Omental fat pad (tissue), 4 donors: Measurements from ENCODE around the gene DENND4B. TPM values are rescaled to one million over a fixed set of nuclear protein-coding genes. Genes with fewer than 3 reads are reported as not detected.

Experiments
- ATAC-seq: fragments of 150-250 bp; one replicate; pipeline ENCODE4 v1.9.1; 2016; ENCODE audit warnings: mild to moderate bottlenecking, moderate library complexity; ENCODE audit not compliant: low FRiP score
- DNase-seq: peaks from one replicate; pipeline ENCODE4 v3.0.0-alpha.2; 2019; ENCODE audit warnings: low spot score
- CTCF ChIP-seq, 3 donors: fragments of 450-650 bp; IDR thresholded peaks; one replicate each; pipeline ENCODE4 v1.5.1; 2016 to 2017; ENCODE audit warnings: antibody characterized with exemption in 3 of 3, mild to moderate bottlenecking in 3 of 3, moderate library complexity in 2 of 3
- total RNA-seq, 4 donors: library from RNA; depleted of rRNA; stranded (reverse); fragments of >200 nt; gene quantifications; one replicate each; pipeline ENCODE4 v1.1.0, GENCODE V29; 2016

Gene DENND4B
- total RNA-seq, 4 donors from 2014 or later = 21.8 to 75.0 (median 50.3) TPM

- DNase-seq (no peak), ATAC-seq (no peak)
- no peak for TF ChIP-seq CTCF (IDR thresholded peaks at IDR 0.05)
Observed at GRCh38 chr1:153961421-153961820, 14.9 kb upstream of the DENND4B start.

- DNase-seq (no peak), ATAC-seq (no peak)
- no peak for TF ChIP-seq CTCF (IDR thresholded peaks at IDR 0.05)
Observed at GRCh38 chr1:153960206-153960605, 13.7 kb upstream of the DENND4B start.

GRCh38 chr1:153959454-153959853 lies 12.9 kb upstream of the DENND4B start:
- no peak for DNase-seq
- ATAC-seq = no peak
- TF ChIP-seq CTCF (IDR thresholded peaks at IDR 0.05) = no peak

GRCh38 chr1:153958961-153959260 lies 12.4 kb upstream of the DENND4B start:
- ATAC-seq = peak; percentile 1
- DNase-seq = no peak
- no peak for TF ChIP-seq CTCF (IDR thresholded peaks at IDR 0.05)

GRCh38 chr1:153958111-153958960 lies 11.8 kb upstream of the DENND4B start, which contains the start of gene CRTC2:
Gene CRTC2 (minus strand): TSS chr1:153958612. CDS start chr1:153958497, 115 bp downstream.
- ATAC-seq (peak; percentile 86), DNase-seq (peak; percentile 98)
- no peak for TF ChIP-seq CTCF (IDR thresholded peaks at IDR 0.05)

- ATAC-seq (no peak), DNase-seq (no peak)
- no peak for TF ChIP-seq CTCF (IDR thresholded peaks at IDR 0.05)
Observed at GRCh38 chr1:153957744-153958110, 11.2 kb upstream of the DENND4B start.
